DND-41 (cell line): ENCODE results near the gene ZKSCAN3.

ENCODE experiments used
- CTCF ChIP-seq: IDR thresholded peaks from 2 replicates; pipeline ENCODE4 v1.5.1; 2012; ENCODE audit warnings: borderline replicate concordance, low read length, moderate library complexity, mild to moderate bottlenecking; ENCODE audit not compliant: poor library complexity, severe bottlenecking; ENCODE audit errors: extremely low read depth
- EZH2 ChIP-seq: IDR thresholded peaks from 3 replicates; pipeline ENCODE4 v1.6.1; 2012; ENCODE audit warnings: borderline replicate concordance, low read depth, mild to moderate bottlenecking, moderate library complexity, low read length, inconsistent platforms; ENCODE audit not compliant: severe bottlenecking

GRCh38 chr6:28336284-28337120 lies 13.2 kb upstream of the ZKSCAN3 start:
- TF ChIP-seq CTCF (no peak), EZH2 (no peak)
